ENCODE results near the gene SRM.

DNA sequence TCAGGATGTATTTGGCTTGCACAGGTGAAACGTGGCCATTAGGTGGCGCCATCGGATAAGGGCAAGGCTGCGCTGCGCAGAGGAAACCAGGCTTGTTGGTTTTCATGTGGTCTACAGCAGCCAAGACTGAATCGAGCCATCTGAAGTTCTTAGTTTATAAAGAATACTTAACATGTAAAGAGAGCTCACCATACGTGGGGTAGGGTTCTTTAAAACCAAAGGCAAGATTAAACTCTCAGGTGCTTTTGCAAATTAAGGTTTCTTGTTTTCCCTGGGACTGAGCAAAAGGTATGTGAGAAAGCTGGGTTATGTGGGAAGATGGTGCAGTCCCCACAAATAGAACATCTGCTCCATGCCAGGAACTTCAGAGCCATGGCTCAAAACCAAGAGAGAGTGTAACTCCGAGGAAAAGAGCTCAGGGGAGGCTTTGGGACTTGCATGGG is 22.1 kb downstream of the SRM start:
- TF ChIP-seq, protein P1, sequence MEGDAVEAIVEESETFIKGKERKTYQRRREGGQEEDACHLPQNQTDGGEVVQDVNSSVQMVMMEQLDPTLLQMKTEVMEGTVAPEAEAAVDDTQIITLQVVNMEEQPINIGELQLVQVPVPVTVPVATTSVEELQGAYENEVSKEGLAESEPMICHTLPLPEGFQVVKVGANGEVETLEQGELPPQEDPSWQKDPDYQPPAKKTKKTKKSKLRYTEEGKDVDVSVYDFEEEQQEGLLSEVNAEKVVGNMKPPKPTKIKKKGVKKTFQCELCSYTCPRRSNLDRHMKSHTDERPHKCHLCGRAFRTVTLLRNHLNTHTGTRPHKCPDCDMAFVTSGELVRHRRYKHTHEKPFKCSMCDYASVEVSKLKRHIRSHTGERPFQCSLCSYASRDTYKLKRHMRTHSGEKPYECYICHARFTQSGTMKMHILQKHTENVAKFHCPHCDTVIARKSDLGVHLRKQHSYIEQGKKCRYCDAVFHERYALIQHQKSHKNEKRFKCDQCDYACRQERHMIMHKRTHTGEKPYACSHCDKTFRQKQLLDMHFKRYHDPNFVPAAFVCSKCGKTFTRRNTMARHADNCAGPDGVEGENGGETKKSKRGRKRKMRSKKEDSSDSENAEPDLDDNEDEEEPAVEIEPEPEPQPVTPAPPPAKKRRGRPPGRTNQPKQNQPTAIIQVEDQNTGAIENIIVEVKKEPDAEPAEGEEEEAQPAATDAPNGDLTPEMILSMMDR (IDR thresholded peaks at IDR 0.05) = peak; percentile 98
- no peak for TF ChIP-seq ZFX (IDR thresholded peaks at IDR 0.05; ENCODE audit: borderline replicate concordance)
